NCI-H748 (cell line): ENCODE data around the gene CARD10.

Experiments
- DNase-seq: peaks from one replicate; lab custom pipeline; 2025; ENCODE audit not compliant: unreplicated experiment; lab: John Stamatoyannopoulos, UW

Gene CARD10

GRCh38 chr22:37442537-37442936 is 76.7 kb downstream of the CARD10 start:
- no peak for DNase-seq

GRCh38 chr22:37442135-37442534 is 77.1 kb downstream of the CARD10 start:
- DNase-seq: no peak

GRCh38 chr22:37440875-37441274 is 78.3 kb downstream of the CARD10 start:
- no peak for DNase-seq
